Measurements from ENCODE around the gene DOK4. TPM values are rescaled to one million over a fixed set of nuclear protein-coding genes. Genes with fewer than 3 reads are reported as not detected.
A peak's percentile ranks its signal among the peaks of the same experiment; 100 is the strongest.

The DOK4 gene
- total RNA-seq, 1 donor from 2014 or later: 23.4 TPM

- Mint-ChIP-seq H3K4me1 (ENCODE audit: low read depth, unreplicated experiment) (peaks cover 20% of the 10 kb centered on the region), H3K9me3 (ENCODE audit: unreplicated experiment) (peaks cover 2% of the 10 kb centered on the region), H3K27me3 (ENCODE audit: unreplicated experiment) (peaks cover 10% of the 10 kb centered on the region), H3K27ac (ENCODE audit: unreplicated experiment) (no peak overlapping the region), H3K4me3 (ENCODE audit: unreplicated experiment) (no peak overlapping the region), H3K36me3 (ENCODE audit: unreplicated experiment) (no peaks in the 10 kb centered on the region)
- TF ChIP-seq, protein P1, sequence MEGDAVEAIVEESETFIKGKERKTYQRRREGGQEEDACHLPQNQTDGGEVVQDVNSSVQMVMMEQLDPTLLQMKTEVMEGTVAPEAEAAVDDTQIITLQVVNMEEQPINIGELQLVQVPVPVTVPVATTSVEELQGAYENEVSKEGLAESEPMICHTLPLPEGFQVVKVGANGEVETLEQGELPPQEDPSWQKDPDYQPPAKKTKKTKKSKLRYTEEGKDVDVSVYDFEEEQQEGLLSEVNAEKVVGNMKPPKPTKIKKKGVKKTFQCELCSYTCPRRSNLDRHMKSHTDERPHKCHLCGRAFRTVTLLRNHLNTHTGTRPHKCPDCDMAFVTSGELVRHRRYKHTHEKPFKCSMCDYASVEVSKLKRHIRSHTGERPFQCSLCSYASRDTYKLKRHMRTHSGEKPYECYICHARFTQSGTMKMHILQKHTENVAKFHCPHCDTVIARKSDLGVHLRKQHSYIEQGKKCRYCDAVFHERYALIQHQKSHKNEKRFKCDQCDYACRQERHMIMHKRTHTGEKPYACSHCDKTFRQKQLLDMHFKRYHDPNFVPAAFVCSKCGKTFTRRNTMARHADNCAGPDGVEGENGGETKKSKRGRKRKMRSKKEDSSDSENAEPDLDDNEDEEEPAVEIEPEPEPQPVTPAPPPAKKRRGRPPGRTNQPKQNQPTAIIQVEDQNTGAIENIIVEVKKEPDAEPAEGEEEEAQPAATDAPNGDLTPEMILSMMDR (IDR thresholded peaks at IDR 0.05; ENCODE audit: partially characterized antibody, unreplicated experiment): no peak
- DNase-seq: no peak
Measured at GRCh38 chr16:57481421-57481820, 4.9 kb downstream of the DOK4 start.

DNA sequence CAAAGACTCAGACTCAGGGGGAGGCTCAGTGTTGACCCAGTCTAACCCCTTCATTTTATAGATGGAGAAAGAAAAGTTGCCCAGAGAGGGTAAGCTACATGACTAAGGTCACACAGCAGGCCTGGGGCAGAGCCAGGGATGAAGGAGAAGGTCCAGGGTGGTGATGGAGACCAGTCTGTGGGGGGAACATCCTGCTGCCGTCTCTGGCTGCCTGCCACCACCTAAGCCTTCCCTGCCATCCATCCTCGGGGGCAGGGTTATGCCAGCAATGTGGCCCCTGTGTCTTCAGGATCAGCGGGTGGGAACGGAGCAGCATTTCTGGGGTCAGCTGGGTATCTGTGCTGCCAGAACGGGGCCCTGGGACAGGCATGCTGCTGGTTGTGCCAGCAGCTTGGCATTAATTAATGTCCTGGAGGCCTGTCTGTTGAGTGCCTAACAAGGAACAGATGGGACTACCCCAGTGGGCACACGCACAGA is 5.5 kb downstream of the DOK4 start:
- no peak for DNase-seq
- Mint-ChIP-seq H3K4me3 (ENCODE audit: unreplicated experiment) (no peak overlapping the region), H3K27me3 (ENCODE audit: unreplicated experiment) (peaks cover 10% of the 10 kb centered on the region), H3K36me3 (ENCODE audit: unreplicated experiment) (no peaks in the 10 kb centered on the region), H3K9me3 (ENCODE audit: unreplicated experiment) (peaks cover 2% of the 10 kb centered on the region), H3K27ac (ENCODE audit: unreplicated experiment) (no peak overlapping the region), H3K4me1 (ENCODE audit: low read depth, unreplicated experiment) (peaks cover 20% of the 10 kb centered on the region)
- TF ChIP-seq, protein P1 (IDR thresholded peaks at IDR 0.05; ENCODE audit: partially characterized antibody, unreplicated experiment): no peak

GRCh38 chr16:57479976-57480753 is 6.1 kb downstream of the DOK4 start:
- H3K4me1 Mint-ChIP-seq (ENCODE audit: low read depth, unreplicated experiment): peaks cover 20% of the 10 kb centered on the region
- H3K9me3 Mint-ChIP-seq (ENCODE audit: unreplicated experiment): peaks cover 2% of the 10 kb centered on the region
- peak overlapping the region; percentile 95 for H3K4me3 Mint-ChIP-seq (ENCODE audit: unreplicated experiment)
- no peaks in the 10 kb centered on the region for H3K36me3 Mint-ChIP-seq (ENCODE audit: unreplicated experiment)
- no peak overlapping the region for H3K27ac Mint-ChIP-seq (ENCODE audit: unreplicated experiment)
- TF ChIP-seq, protein P1 (IDR thresholded peaks at IDR 0.05; ENCODE audit: partially characterized antibody, unreplicated experiment): no peak
- DNase-seq: no peak
- H3K27me3 Mint-ChIP-seq (ENCODE audit: unreplicated experiment): peaks cover 10% of the 10 kb centered on the region

DNA sequence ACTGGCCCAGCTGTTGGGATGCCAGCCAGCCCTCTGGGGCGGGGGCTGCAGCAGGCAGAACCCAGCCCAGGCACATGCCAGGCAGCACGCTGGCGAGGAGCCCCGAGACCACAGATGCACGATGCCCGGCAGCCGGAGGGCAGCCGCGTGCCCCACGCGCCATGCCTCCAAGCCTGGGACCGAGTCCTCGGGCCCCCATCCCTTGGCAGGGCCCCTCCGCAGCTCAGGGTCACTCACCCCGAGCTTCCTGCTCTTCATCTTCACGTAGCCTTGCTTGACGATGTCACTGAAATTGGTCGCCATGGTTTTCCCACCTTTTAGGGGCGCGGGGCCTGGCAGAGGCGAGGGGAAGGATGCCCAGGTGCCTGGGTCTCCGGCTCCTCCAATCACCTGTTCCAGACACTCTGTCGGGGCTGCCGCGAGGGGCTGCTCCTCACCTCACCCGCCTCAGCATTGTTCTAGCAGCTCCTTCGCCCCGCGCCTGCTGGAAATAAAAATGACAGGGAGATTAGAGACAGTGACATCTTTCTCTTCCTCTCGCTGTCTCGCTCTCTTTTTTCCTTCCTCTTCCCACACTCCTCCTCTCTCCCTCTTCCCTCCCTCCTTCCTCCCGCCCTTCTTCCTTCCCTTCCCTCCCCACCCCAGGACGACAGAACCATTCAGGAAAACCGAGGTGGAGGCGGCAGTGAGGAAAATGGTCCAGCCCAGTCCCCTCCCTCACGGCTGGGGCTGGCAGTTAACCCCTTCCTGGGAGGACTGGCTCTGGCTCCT is 6.9 kb downstream of the DOK4 start:
- Mint-ChIP-seq H3K4me3 (ENCODE audit: unreplicated experiment) (peak overlapping the region; percentile 95), H3K4me1 (ENCODE audit: low read depth, unreplicated experiment) (peaks cover 13% of the 10 kb centered on the region), H3K36me3 (ENCODE audit: unreplicated experiment) (no peaks in the 10 kb centered on the region), H3K9me3 (ENCODE audit: unreplicated experiment) (peaks cover 2% of the 10 kb centered on the region), H3K27me3 (ENCODE audit: unreplicated experiment) (peaks cover 7% of the 10 kb centered on the region), H3K27ac (ENCODE audit: unreplicated experiment) (peak overlapping the region; percentile 60)
- TF ChIP-seq, protein P1 (IDR thresholded peaks at IDR 0.05; ENCODE audit: partially characterized antibody, unreplicated experiment): no peak
- peak; percentile 64 for DNase-seq

Measured in glutamatergic neuron (in vitro differentiated cells).